SH-SY5Y (cell line): Measurements from ENCODE around the gene FAM89A.

Experiments used
- GATA2 ChIP-seq: IDR thresholded peaks from 2 replicates; pipeline ENCODE4 v1.6.1; 2011; ENCODE audit warnings: mild to moderate bottlenecking, low read depth, low read length
- GATA3 ChIP-seq: IDR thresholded peaks from 2 replicates; pipeline ENCODE4 v1.6.1; 2011; ENCODE audit warnings: low read depth, mild to moderate bottlenecking, low read length, moderate library complexity

The FAM89A gene

DNA sequence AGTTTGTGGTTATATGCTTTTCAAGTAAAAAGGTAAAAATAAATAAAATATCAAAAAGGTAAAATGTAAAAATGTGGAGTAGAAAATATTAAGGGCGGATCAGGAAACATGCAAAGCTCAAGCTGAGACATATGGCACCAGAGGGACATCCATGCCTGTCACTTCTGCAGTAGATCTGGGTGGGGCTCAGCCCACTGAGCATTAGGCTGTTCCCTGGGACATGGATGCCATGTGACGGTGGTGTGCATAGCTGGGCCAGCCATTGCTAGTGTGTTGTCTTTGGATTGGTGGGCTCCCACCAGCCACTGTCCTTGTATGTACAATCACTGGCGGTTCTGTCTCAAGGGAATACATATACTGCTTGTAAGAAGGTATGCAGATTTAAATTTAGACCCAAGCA is 64.4 kb downstream of the FAM89A start:
- no peak for TF ChIP-seq GATA3
- no peak for TF ChIP-seq GATA2

DNA sequence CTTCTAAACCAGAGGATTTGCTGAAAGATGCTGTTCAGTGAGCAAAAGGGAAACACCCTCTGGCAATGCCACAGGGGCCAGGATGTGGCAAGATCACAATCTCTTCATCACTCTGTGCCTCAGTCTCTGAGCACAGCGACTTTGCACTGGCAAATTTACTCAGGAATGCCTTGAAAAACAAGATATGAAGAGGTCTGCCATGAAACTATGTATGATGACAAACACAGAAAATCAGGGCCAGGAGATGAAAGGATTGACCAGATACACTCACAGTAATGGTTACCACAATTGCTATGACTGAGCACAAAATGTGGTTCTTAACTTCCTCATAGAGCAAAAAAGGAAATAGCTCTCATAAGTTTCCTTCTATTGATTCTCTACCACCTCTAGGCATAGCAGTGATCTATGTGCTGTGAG is 67.2 kb downstream of the FAM89A start:
- TF ChIP-seq GATA3 (no peak), GATA2 (no peak)

DNA sequence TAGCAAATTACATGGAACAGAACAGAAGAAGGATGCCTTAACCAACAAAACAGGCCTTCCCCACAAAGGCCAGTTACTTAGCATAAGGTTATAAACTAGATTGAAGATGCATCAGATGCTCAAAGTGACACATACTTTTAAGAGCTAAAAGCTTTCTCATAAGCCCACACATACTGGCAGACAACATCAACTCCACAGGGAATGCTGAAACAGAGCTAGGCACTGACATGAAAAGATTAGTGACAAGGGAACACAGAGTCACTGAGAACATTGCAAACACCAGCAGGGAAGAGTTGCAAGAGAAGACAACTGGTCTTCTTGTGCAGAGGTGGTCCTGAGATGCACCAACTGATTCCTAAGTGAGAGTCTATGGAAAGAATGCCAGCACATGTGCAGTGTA is 68.3 kb downstream of the FAM89A start:
- TF ChIP-seq GATA2 (no peak), GATA3 (no peak)

DNA sequence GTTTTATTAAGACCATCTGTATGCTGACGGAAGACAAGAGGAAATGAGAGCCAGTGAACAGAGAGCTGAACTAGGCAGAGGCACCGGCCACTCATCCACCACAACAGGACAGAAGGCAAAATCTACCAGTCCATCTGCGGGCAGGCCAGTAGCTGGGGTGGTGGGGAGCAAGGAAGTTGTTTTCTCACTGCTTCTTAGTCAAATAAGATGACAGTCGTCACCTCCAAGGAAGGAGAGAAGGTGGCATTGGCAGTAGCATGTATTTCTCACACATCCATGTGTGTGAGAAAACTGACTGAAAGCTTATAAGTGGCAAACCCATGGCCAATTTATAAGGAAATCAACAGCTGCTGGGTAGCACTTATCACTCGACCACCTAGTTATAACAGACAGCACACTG is 69.6 kb downstream of the FAM89A start:
- TF ChIP-seq GATA2 (no peak), GATA3 (no peak)
